Stimulated activated CD4-positive, alpha-beta T cell treated with anti-CD3 and anti-CD28 coated beads, Interleukin-12 subunit alpha, Interleukin-12 subunit beta, amount 100 ng/mL, for 24 hours (primary cell): ENCODE results near the gene LCE2B.

Experiments
- DNase-seq, 2 experiments: peaks; one replicate each; pipeline ENCODE4 v3.0.0-alpha.2; 2020; ENCODE audit warnings: low read depth in 2 of 2

LCE2B gene

DNA sequence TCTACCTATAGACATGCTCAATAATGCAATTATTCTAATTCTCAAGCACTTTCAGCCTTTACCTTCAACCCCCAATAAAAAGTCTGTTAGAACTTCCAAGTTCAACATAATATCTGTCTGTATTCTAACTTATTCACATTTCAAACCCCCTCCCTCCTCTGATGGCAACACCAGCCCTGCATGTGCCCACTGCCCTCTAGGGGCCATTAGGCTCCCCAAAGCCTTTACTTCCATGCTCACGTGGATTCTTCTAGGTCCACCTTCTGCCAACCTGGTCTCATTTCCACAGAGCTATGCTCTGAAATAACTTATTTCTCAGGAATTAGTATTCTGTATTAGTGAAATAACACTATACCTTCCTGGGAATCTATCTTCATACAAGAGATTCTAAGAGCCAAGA is 49.7 kb downstream of the LCE2B start:
- no peak for DNase-seq
